CD14-positive monocyte (primary cell): ENCODE data around the gene NSG1. TPM values are rescaled to one million over a fixed set of nuclear protein-coding genes. Genes with fewer than 3 reads are reported as not detected.

Source experiments
- DNase-seq, 3 donors: peaks; one replicate each; pipeline ENCODE4 v3.0.0-alpha.2; 2011 to 2022
- H2AFZ ChIP-seq: 2 replicates; pipeline ENCODE4 v1.6.0; 2012; ENCODE audit warnings: mild to moderate bottlenecking, low read depth, low read length, inconsistent platforms; ENCODE audit not compliant: insufficient read depth, poor library complexity, severe bottlenecking
- H3K27ac ChIP-seq, 2 donors: 1 replicate in 1 of 2; 2 replicates in 1 of 2; pipeline ENCODE4 v1.5.1; 2012 to 2013; ENCODE audit warnings: low read length in 2 of 2, control low read depth in 1 of 2, inconsistent platforms in 1 of 2, low read depth in 1 of 2, mild to moderate bottlenecking in 1 of 2
- H3K27me3 ChIP-seq, 2 donors: one replicate each; pipeline versions ENCODE4 v1.6.0 to v1.6.1; 2011 to 2013; ENCODE audit warnings: low read length in 2 of 2; ENCODE audit not compliant: control insufficient read depth in 2 of 2, insufficient read depth in 2 of 2
- H3K36me3 ChIP-seq, 2 donors: replicated peaks in 1 of 2; 1 replicate in 1 of 2; 2 replicates in 1 of 2; pipeline versions ENCODE4 v1.5.1 to v1.6.1; 2012 to 2013; ENCODE audit warnings: low read length in 2 of 2, control low read depth in 1 of 2, inconsistent platforms in 1 of 2, mild to moderate bottlenecking in 1 of 2; ENCODE audit not compliant: insufficient read depth in 2 of 2, control insufficient read depth in 1 of 2
- H3K4me1 ChIP-seq, 2 donors: 1 replicate in 1 of 2; 2 replicates in 1 of 2; pipeline versions ENCODE4 v1.5.1 to v1.6.1; 2012 to 2013; ENCODE audit warnings: low read length in 2 of 2, control low read depth in 1 of 2, inconsistent platforms in 1 of 2, mild to moderate bottlenecking in 1 of 2, moderate library complexity in 1 of 2; ENCODE audit not compliant: insufficient read depth in 2 of 2, control insufficient read depth in 1 of 2
- H3K4me2 ChIP-seq: replicated peaks from 2 replicates; pipeline ENCODE3; 2012; ENCODE audit warnings: low read length, moderate library complexity, mild to moderate bottlenecking; ENCODE audit not compliant: poor library complexity, severe bottlenecking; ENCODE audit errors: extremely low read depth
- H3K4me3 ChIP-seq, 3 experiments: fragments of 200-600 bp in 1 of 3; sonication (generic) in 1 of 3; replicated peaks in 1 of 3; 1 replicate in 2 of 3; 2 replicates in 1 of 3; pipeline ENCODE4 v1.5.1; 2011 to 2013; ENCODE audit warnings: low read length in 3 of 3, mild to moderate bottlenecking in 3 of 3, control low read depth in 2 of 3, low read depth in 2 of 3, inconsistent platforms in 1 of 3, moderate library complexity in 1 of 3
- H3K79me2 ChIP-seq: 2 replicates; pipeline ENCODE4 v1.6.0; 2012; ENCODE audit warnings: mild to moderate bottlenecking, control low read depth, inconsistent platforms, low read length, moderate library complexity; ENCODE audit not compliant: insufficient read depth
- H3K9ac ChIP-seq: 2 replicates; pipeline ENCODE4 v1.6.0; 2017; ENCODE audit warnings: low read length, mild to moderate bottlenecking; ENCODE audit not compliant: insufficient read depth, poor library complexity, severe bottlenecking
- H3K9me3 ChIP-seq, 2 donors: replicated peaks in 1 of 2; 1 replicate in 1 of 2; 2 replicates in 1 of 2; pipeline versions ENCODE4 v1.5.1 to v1.6.1; 2012 to 2013; ENCODE audit warnings: low read length in 2 of 2, control low read depth in 1 of 2; ENCODE audit not compliant: control insufficient read depth in 1 of 2, insufficient read depth in 1 of 2
- H4K20me1 ChIP-seq: 2 replicates; pipeline ENCODE4 v1.6.0; 2012; ENCODE audit warnings: mild to moderate bottlenecking, low read length, control low read depth, moderate library complexity; ENCODE audit not compliant: insufficient read depth
- H3K27ac Mint-ChIP-seq, 7 donors: one replicate each; pipeline ENCODE4 v1.8.0; 2020; ENCODE audit warnings: mild to moderate bottlenecking in 7 of 7, mixed read lengths in 7 of 7, moderate library complexity in 6 of 7, inconsistent platforms in 2 of 7
- H3K27me3 Mint-ChIP-seq, 3 donors: one replicate each; pipeline ENCODE4 v1.8.0; 2021 to 2022; ENCODE audit warnings: low read depth in 3 of 3, mild to moderate bottlenecking in 3 of 3, mixed read lengths in 3 of 3, moderate library complexity in 3 of 3, inconsistent platforms in 1 of 3
- H3K36me3 Mint-ChIP-seq, 2 donors: one replicate each; pipeline ENCODE4 v1.8.0; 2020; ENCODE audit warnings: mixed read lengths in 2 of 2, inconsistent platforms in 1 of 2, mild to moderate bottlenecking in 1 of 2
- H3K4me1 Mint-ChIP-seq: one replicate; pipeline ENCODE4 v1.8.0; 2020; ENCODE audit warnings: mild to moderate bottlenecking, mixed read lengths
- H3K4me3 Mint-ChIP-seq, 2 donors: one replicate each; pipeline ENCODE4 v1.8.0; 2020; ENCODE audit warnings: mild to moderate bottlenecking in 2 of 2, mixed read lengths in 2 of 2, moderate library complexity in 1 of 2
- H3K9me3 Mint-ChIP-seq, 7 donors: one replicate each; pipeline ENCODE4 v1.8.0; 2020 to 2022; ENCODE audit warnings: mixed read lengths in 7 of 7, mild to moderate bottlenecking in 6 of 7, moderate library complexity in 6 of 7, inconsistent platforms in 2 of 7
- WGBS: methylation state at CpG from one replicate; pipeline ENCODE4 v1.1.5; 2013; ENCODE audit warnings: missing lambda C conversion rate; ENCODE audit not compliant: insufficient coverage; 5-methylcytosine and 5-hydroxymethylcytosine counted together
- intact Hi-C, 2 donors: fragments of 100-400 bp; cut with micrococcal nuclease; formaldehyde crosslinking; loops; one replicate each; pipeline versions ENCODE4 v1.15.0 to v1.15.1; 2023
- polyA plus RNA-seq, 3 donors: library from polyadenylated mRNA; depleted of rRNA in 1 of 3; unstranded in 2 of 3; stranded (reverse) in 1 of 3; fragments of 300-500 nt in 2 of 3; fragments of >200 nt in 1 of 3; fragmentation: Illumina TruSeq in 2 of 3; gene quantifications; 1 replicate in 2 of 3; 2 replicates in 1 of 3; pipeline ENCODE4 v1.2.3, GENCODE V29; 2012 to 2021
- TF ChIP-seq, protein P1 (sequence below): fragments of 200-600 bp; IDR thresholded peaks from one replicate; pipeline ENCODE4 v1.8.0; 2022; ENCODE audit warnings: antibody characterized with exemption, mild to moderate bottlenecking

The NSG1 gene
- polyA plus RNA-seq, 3 donors = 0.10 TPM; not detected in 2

DNA sequence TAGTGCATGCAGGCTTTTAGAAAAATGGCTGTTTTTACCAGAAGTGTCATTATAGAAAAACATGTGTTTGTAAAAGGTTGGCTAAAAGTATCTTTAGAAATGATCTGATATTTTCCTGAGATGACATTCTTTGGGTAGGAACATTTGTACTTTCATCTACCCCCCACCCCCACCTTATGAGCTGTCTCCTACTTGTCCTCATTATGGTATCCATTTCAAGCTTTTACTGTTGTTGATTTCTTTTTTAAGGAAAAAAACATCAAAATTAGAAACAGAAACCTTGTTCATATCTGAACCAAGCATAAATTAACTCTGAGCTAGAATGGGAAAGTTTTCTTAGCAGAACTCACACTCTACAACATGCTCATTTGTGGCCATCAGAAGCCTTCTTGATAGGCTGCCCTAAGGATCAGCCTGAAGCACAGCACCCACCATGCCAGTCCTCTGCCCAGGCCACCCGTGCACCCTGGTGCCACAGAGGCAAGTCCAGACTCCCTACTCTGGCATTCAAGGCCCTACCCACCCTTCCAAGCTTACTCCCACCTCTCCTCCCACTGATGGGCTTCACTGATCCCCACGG, 49.4 kb downstream of the NSG1 start:
- no peaks in the 10 kb centered on the region for H3K27me3 ChIP-seq
- intact Hi-C loops = no loop called here
- no peak overlapping the region for H3K4me3 Mint-ChIP-seq
- DNase-seq = no peak
- no peaks in the 10 kb centered on the region for H3K27me3 Mint-ChIP-seq
- H3K4me2 ChIP-seq = no peak overlapping the region
- WGBS = 94% methylated on average over 2 of the region's 2 CpGs
- no peak overlapping the region for H3K9ac ChIP-seq
- H3K4me3 ChIP-seq = no peak overlapping the region
- no peak overlapping the region for H2AFZ ChIP-seq
- TF ChIP-seq, protein P1, sequence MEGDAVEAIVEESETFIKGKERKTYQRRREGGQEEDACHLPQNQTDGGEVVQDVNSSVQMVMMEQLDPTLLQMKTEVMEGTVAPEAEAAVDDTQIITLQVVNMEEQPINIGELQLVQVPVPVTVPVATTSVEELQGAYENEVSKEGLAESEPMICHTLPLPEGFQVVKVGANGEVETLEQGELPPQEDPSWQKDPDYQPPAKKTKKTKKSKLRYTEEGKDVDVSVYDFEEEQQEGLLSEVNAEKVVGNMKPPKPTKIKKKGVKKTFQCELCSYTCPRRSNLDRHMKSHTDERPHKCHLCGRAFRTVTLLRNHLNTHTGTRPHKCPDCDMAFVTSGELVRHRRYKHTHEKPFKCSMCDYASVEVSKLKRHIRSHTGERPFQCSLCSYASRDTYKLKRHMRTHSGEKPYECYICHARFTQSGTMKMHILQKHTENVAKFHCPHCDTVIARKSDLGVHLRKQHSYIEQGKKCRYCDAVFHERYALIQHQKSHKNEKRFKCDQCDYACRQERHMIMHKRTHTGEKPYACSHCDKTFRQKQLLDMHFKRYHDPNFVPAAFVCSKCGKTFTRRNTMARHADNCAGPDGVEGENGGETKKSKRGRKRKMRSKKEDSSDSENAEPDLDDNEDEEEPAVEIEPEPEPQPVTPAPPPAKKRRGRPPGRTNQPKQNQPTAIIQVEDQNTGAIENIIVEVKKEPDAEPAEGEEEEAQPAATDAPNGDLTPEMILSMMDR = no peak
- no peaks in the 10 kb centered on the region for H3K9me3 Mint-ChIP-seq
- no peaks in the 10 kb centered on the region for H4K20me1 ChIP-seq
- no peaks in the 10 kb centered on the region for H3K4me1 Mint-ChIP-seq
- H3K27ac Mint-ChIP-seq = peak overlapping the region in 1 of 7 donors; percentile 13
- H3K27ac ChIP-seq = no peak overlapping the region
- H3K36me3 ChIP-seq = peaks cover 64 to 90% of the 10 kb centered on the region in 2 donors
- no peaks in the 10 kb centered on the region for H3K4me1 ChIP-seq
- H3K79me2 ChIP-seq = no peaks in the 10 kb centered on the region
- H3K9me3 ChIP-seq = no peaks in the 10 kb centered on the region
- peaks cover 66 to 71% of the 10 kb centered on the region in 2 donors for H3K36me3 Mint-ChIP-seq

- H3K4me3 Mint-ChIP-seq = no peak overlapping the region
- H3K9me3 ChIP-seq = no peaks in the 10 kb centered on the region
- no peaks in the 10 kb centered on the region for H3K79me2 ChIP-seq
- 98% methylated on average over 12 of the region's 13 CpGs for WGBS
- no peaks in the 10 kb centered on the region for H3K4me1 Mint-ChIP-seq
- H2AFZ ChIP-seq = no peak overlapping the region
- no peak overlapping the region for H3K27ac ChIP-seq
- intact Hi-C loops = no loop called here
- TF ChIP-seq, protein P1 = no peak
- no peak overlapping the region for H3K4me2 ChIP-seq
- H3K36me3 Mint-ChIP-seq = peaks cover 59 to 71% of the 10 kb centered on the region in 2 donors
- peak overlapping the region in 2 of 7 donors; percentile 14 to 46 for H3K27ac Mint-ChIP-seq
- no peak overlapping the region for H3K9ac ChIP-seq
- no peaks in the 10 kb centered on the region for H3K4me1 ChIP-seq
- H4K20me1 ChIP-seq = no peaks in the 10 kb centered on the region
- no peaks in the 10 kb centered on the region for H3K27me3 Mint-ChIP-seq
- no peaks in the 10 kb centered on the region for H3K27me3 ChIP-seq
- H3K36me3 ChIP-seq = peaks cover 54 to 79% of the 10 kb centered on the region in 2 donors
- no peak overlapping the region for H3K4me3 ChIP-seq
- no peaks in the 10 kb centered on the region for H3K9me3 Mint-ChIP-seq
- DNase-seq = no peak
Observed at GRCh38 chr4:4437798-4438470, 51.0 kb downstream of the NSG1 start.
